ENCODE measurements around the gene VPS35.

DNA sequence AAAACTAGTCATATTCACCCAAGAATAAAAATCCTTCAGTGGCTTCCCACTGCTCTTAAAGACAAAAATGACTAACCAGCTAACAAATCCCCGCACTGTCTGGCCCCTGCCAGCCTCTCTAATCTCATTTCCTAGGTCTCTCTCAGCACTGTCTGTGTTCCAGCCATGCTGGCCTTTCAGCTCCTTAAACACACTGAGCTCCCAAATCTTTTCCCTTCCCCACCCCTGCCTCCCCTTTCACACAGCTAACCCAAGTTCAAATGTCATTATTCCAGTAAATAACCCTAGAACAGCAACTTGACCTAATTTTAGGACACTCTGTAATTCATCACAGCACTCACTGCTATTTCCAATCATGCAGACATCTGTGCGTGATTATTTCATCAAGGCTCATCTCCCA is 75.6 kb downstream of the VPS35 start:
- TF ChIP-seq, protein P1, sequence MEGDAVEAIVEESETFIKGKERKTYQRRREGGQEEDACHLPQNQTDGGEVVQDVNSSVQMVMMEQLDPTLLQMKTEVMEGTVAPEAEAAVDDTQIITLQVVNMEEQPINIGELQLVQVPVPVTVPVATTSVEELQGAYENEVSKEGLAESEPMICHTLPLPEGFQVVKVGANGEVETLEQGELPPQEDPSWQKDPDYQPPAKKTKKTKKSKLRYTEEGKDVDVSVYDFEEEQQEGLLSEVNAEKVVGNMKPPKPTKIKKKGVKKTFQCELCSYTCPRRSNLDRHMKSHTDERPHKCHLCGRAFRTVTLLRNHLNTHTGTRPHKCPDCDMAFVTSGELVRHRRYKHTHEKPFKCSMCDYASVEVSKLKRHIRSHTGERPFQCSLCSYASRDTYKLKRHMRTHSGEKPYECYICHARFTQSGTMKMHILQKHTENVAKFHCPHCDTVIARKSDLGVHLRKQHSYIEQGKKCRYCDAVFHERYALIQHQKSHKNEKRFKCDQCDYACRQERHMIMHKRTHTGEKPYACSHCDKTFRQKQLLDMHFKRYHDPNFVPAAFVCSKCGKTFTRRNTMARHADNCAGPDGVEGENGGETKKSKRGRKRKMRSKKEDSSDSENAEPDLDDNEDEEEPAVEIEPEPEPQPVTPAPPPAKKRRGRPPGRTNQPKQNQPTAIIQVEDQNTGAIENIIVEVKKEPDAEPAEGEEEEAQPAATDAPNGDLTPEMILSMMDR (CRISPR knock-in tag; IDR thresholded peaks at IDR 0.05) = no peak
- TF ChIP-seq FLYWCH1 (CRISPR knock-in tag; IDR thresholded peaks at IDR 0.05) (no peak), YY1 (IDR thresholded peaks at IDR 0.05; ENCODE audit: insufficient read depth, insufficient replicate concordance, low read depth, low read length) (no peak), ARNT (IDR thresholded peaks at IDR 0.05) (no peak), MAFK (conservative IDR thresholded peaks at IDR 0.05 in 1 of 2, IDR thresholded peaks at IDR 0.05 in 1 of 2; ENCODE audit: low read length in 2 of 2) (no peak), NRL (CRISPR knock-in tag; IDR thresholded peaks at IDR 0.05; ENCODE audit: borderline replicate concordance) (no peak), CAMTA2 (CRISPR knock-in tag; IDR thresholded peaks at IDR 0.05; ENCODE audit: borderline replicate concordance) (no peak)
